Stimulated activated effector memory CD8-positive, alpha-beta T cell treated with anti-CD3 and anti-CD28 coated beads, Interleukin-12 subunit alpha, Interleukin-12 subunit beta, amount 100 ng/mL, for 72 hours (primary cell): Measurements from ENCODE around the gene LAMTOR2.

ENCODE experiments used
- ATAC-seq: fragments of 150-1000 bp; cut with Tn5 transposase; 2 replicates; pipeline ENCODE4 v1.10.0; 2021
- DNase-seq, 2 donors: peaks; one replicate each; pipeline ENCODE4 v3.0.0; 2021 to 2022; ENCODE audit warnings: low spot score in 2 of 2
- H3K27ac Mint-ChIP-seq: one replicate; pipeline ENCODE4 v1.8.0; 2022; ENCODE audit warnings: mild to moderate bottlenecking, mixed read lengths
- H3K36me3 Mint-ChIP-seq: one replicate; pipeline ENCODE4 v1.8.0; 2022; ENCODE audit warnings: mild to moderate bottlenecking, mixed read lengths
- H3K4me1 Mint-ChIP-seq: one replicate; pipeline ENCODE4 v1.8.0; 2022; ENCODE audit warnings: mixed read lengths
- H3K4me3 Mint-ChIP-seq: one replicate; pipeline ENCODE4 v1.8.0; 2022; ENCODE audit warnings: mild to moderate bottlenecking, mixed read lengths
- H3K9me3 Mint-ChIP-seq: one replicate; pipeline ENCODE4 v1.8.0; 2022; ENCODE audit warnings: mixed read lengths

The LAMTOR2 gene

DNA sequence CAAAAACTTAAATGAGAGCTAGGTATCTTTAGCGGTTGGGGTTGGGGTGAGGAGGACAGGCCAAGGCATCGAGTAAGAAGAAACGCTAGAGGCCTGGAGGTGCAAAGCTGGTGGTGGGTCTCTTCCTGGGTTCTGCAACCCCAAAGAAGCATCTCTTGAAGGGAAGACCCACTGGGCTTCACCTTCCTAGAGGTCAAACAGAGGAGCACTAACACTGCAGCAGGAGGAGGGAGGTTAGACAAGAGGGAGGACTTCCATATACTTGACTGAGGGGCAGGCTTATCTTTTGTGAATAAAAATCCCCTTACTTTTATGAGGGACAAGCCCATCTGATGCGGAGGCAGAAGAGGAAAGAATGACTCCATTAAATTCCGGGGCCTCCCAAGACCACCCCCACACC is 25.2 kb downstream of the LAMTOR2 start:
- no peaks in the 10 kb centered on the region for H3K9me3 Mint-ChIP-seq
- no peak overlapping the region for H3K4me3 Mint-ChIP-seq
- DNase-seq (no peak), ATAC-seq (no peak)
- no peak overlapping the region for H3K27ac Mint-ChIP-seq
- peaks cover 23% of the 10 kb centered on the region for H3K4me1 Mint-ChIP-seq
- H3K36me3 Mint-ChIP-seq = no peaks in the 10 kb centered on the region

DNA sequence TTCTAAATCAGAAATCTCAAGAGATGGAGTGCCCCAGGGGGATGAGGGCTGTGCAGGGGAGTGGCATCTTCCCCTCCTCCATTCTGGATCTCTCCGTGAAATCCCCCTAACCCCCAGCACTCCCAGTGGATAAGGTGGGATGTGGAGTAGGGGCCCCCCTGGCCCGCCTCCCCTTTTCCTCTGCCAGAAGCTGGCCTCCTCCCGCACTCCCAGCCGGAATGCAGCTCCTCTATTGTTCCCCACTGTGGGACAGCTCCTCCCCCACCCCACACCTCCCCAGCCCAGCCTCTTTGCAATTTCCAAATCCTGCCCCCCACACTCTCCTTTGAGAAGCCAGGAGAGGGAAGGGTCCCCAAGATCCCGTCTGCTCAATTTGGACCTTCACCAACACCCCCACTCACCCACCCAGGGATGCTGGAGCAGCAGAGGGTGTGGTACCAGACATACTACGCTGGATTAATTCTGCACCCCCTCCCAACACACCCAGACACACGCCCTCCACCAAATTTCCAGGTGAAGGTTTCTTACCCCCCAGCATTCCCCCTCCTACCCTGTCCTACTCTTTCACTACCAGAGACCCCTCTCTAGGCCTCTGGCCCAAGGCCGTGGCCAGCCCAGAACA is 25.8 kb downstream of the LAMTOR2 start:
- Mint-ChIP-seq H3K4me3 (no peak overlapping the region), H3K27ac (no peak overlapping the region), H3K36me3 (no peaks in the 10 kb centered on the region), H3K9me3 (no peaks in the 10 kb centered on the region), H3K4me1 (peaks cover 23% of the 10 kb centered on the region)
- ATAC-seq = no peak
- no peak for DNase-seq

DNA sequence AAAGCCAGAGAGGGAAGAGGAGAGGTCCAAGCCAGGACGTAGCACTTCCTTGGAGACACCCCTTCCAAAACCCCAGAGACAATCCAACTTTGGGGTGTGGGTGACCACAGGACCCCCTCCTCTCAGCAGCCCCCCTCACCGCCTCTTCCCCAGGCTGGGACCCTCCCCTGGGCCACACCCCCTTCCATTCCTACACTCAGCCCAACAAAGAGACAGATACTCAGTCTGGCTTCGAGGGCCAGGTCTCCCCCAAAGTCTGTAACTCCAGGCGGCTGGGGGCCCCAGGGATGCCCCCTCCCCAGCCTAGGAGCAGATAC is 26.2 kb downstream of the LAMTOR2 start:
- no peak overlapping the region for H3K27ac Mint-ChIP-seq
- H3K4me1 Mint-ChIP-seq = peaks cover 23% of the 10 kb centered on the region
- H3K36me3 Mint-ChIP-seq = no peaks in the 10 kb centered on the region
- H3K9me3 Mint-ChIP-seq = no peaks in the 10 kb centered on the region
- peak overlapping the region; percentile 74 for H3K4me3 Mint-ChIP-seq
- DNase-seq (no peak), ATAC-seq (no peak)

DNA sequence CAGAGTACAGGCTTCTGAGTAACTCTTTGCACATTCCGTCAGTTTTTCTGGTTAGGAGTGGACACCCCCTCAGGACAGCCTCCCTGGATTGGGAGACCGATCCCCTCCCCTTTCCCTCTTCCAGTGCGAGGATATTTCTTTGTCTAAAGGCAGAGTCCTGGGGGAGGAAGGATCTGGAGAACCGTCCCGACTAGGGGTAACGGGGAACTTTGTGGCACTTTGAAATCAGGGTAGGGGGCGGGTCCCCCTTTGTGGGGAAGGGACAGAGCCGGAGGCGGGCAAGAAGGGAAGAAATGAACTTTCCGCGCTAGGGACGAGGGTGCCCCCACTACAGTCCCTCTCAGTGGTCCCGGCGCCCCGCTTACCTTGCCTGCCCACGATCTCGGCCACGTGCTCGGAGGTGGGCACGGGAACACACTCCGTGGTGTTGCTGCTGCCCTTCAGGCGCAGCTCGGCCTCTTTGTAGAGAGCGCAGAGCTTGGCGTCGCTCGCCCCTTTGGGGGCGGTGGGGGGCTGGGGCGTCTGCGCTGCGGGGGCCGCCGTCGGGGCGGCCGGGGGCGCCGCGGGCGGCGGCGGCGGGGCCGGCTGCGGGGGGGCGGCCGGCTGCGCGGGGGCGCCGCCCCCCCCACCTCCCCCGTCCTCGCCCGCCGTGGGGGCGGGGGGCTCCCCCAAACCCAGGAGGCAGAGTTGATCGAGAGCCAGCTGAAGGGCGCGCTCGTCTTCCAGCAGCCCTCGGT is 26.8 kb downstream of the LAMTOR2 start:
- Mint-ChIP-seq H3K27ac (no peak overlapping the region), H3K9me3 (no peaks in the 10 kb centered on the region), H3K4me3 (peak overlapping the region; percentile 74), H3K4me1 (peaks cover 23% of the 10 kb centered on the region), H3K36me3 (no peaks in the 10 kb centered on the region)
- DNase-seq (no peak), ATAC-seq (no peak)

DNA sequence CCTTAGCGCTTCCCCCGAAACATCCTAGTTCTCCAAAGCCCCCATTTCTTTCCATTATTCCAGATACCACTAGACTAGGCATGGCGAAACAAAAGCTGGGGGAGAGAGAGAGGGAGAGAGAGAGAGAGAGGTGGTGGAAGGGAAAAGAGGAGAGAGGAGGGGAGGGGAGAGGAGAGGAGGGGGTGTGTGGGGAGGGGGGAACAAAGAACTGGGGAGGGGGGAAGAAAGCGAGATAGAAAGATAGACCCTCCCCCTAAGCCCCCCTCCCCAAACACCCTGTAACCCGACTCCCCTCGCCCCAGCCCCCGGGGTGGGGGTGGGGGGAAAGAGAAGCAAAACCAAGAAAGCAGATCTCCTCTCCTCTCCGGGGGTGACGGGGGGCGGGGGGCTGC is 27.3 kb downstream of the LAMTOR2 start:
- ATAC-seq (no peak), DNase-seq (no peak)
- H3K9me3 Mint-ChIP-seq = no peaks in the 10 kb centered on the region
- no peaks in the 10 kb centered on the region for H3K36me3 Mint-ChIP-seq
- no peak overlapping the region for H3K27ac Mint-ChIP-seq
- H3K4me3 Mint-ChIP-seq = peak overlapping the region; percentile 74
- H3K4me1 Mint-ChIP-seq = peaks cover 23% of the 10 kb centered on the region

DNA sequence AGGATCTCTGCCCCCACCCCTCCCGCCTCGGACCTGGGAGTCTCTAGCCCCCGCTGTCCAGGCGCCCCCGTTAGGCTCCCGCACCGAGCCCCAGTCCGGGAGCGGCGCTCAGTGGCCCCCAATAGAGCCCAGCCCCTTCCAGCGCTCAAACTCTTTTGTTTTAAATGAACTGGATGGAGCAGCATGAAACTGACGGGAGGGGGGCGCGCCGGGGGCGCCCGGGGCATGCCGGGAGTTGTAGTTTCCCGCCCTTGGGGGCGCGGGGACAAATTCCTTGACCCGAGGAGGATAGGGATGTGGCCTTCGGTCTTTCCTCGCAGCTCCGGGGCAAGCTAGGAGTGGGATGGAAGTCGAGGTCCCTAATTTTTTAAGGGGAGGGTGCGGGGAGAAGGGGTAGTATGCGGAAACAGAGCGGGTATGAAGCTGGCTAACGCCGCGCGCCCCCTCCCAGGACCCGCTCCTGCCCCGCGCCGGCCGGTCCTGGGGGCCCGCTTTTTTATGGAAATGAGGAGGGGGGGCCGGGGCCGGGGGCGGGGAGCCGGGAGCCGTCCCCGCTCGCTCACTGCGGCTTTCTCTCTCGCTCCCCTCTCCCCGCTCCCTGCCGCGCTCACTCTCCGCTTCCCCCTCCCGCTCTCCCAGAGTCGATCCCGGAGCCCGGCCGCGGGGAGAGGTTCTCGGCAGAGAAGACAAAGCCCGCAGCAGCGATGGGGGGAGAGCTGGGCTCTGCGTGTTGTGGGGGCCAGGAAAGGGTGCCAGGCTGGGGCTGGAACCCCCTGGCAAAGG is 27.9 kb downstream of the LAMTOR2 start, which contains the start of gene MEX3A:
TSS of gene MEX3A (minus strand) at position 157 of the 783 bp plus-strand sequence. CDS start 467 bp downstream, outside the sequence.
- no peaks in the 10 kb centered on the region for H3K9me3 Mint-ChIP-seq

DNA sequence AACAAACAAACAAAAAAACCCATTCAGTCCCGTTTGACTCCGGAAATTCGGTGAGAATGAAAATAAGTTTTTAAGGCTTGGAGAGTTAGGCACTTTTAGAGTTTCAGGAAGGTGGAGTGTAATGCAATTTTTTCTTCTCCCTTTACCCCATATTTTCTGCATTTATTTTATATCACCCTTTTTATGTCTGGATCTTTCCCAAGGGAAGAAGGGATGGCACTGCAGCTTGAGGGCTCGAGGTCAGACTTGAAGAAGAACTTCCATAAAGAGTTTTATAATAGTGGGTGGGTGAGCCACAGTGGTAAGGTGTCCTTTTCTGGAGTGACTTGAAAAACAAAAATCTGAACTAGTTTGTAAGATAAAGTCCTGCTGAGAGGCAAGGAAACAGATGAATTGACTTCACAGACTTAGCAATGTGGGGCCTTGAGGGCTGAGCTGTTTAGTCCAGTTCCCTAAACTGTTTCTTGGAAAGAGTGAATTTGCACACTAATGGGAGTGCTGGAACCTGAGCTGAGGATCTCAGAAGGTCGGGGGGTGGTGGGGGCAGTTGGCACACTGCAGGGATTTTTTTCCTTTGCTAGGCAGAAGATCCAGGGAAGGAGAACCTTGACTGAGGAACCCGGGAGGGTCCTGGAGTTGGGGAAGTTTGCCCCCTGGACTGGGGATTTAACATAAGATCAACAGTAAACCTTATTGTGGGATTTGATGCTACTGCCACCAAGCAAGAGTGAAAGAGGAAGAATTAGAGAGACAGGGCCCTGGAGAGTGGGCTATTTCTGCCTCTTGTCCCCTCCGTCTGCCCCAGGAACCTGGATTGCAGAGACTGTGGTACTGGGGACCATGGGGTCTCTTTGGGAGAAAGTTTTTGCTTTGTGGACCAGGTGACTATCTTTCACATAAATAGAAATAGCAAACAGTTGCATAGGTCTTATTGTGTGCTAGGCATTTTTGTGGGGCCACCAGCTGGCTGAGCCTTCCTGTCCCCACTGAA is 29.5 kb downstream of the LAMTOR2 start:
- H3K4me1 Mint-ChIP-seq = peaks cover 18% of the 10 kb centered on the region
- peak overlapping the region; percentile 74 for H3K4me3 Mint-ChIP-seq
- no peaks in the 10 kb centered on the region for H3K9me3 Mint-ChIP-seq
- no peaks in the 10 kb centered on the region for H3K36me3 Mint-ChIP-seq
- DNase-seq (no peak), ATAC-seq (no peak)
- peak overlapping the region; percentile 83 for H3K27ac Mint-ChIP-seq

More for the DNA sequence above, 27.9 kb downstream of the LAMTOR2 start, which contains the start of gene MEX3A:
- ATAC-seq (peak; percentile 86), DNase-seq (peak; percentile 49 to 80)
- Mint-ChIP-seq H3K4me1 (peaks cover 23% of the 10 kb centered on the region), H3K36me3 (no peaks in the 10 kb centered on the region), H3K4me3 (peak within 1 kb of the TSS; percentile 74), H3K27ac (peak within 1 kb of the TSS; percentile 83)

DNA sequence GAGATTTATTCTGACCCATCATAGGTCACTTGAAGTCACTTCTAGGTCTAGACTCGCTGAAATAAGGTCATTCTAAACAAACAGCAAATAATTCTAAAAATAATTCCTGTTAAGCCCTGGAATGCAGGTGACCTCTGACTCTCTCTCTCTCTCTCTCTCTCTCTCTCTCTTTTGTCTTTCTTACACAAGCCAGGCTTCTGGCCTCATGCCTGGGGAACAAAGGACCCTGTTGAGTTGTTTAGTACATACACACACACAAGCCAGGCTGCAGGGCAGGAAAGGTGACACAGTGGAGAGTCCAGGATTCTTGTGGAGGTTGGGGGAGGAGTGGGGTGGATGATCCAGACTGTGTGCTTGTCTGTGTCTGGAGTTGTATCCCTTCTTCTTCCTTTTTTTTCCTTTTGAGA is 31.7 kb downstream of the LAMTOR2 start:
- DNase-seq = no peak
- no peak for ATAC-seq
- H3K36me3 Mint-ChIP-seq = no peaks in the 10 kb centered on the region
- H3K27ac Mint-ChIP-seq = no peak overlapping the region
- no peaks in the 10 kb centered on the region for H3K9me3 Mint-ChIP-seq
- no peak overlapping the region for H3K4me3 Mint-ChIP-seq
- H3K4me1 Mint-ChIP-seq = peaks cover 22% of the 10 kb centered on the region

DNA sequence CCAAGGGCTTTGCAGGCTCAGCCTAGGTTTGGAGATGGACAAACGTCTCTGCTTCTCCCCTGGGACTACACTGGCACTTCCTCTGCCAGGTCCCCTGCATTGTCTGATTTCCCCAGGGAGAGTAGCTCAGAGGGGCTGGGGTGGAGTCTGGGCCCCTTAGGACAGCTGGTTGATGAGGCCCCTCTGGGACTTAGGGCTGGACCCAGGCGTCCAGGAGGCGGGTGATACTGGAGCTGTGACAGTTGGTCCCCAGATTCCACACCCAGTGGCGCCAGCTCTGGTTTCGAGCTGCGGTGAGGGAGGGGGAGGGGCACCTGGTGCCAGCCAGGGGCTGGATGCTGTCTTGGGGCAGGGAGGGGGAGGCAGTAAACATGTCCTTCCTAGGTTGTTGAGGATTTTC is 35.1 kb downstream of the LAMTOR2 start:
- no peak overlapping the region for H3K27ac Mint-ChIP-seq
- ATAC-seq (no peak), DNase-seq (no peak)
- no peaks in the 10 kb centered on the region for H3K36me3 Mint-ChIP-seq
- H3K4me1 Mint-ChIP-seq = peaks cover 18% of the 10 kb centered on the region
- no peak overlapping the region for H3K4me3 Mint-ChIP-seq
- no peaks in the 10 kb centered on the region for H3K9me3 Mint-ChIP-seq

DNA sequence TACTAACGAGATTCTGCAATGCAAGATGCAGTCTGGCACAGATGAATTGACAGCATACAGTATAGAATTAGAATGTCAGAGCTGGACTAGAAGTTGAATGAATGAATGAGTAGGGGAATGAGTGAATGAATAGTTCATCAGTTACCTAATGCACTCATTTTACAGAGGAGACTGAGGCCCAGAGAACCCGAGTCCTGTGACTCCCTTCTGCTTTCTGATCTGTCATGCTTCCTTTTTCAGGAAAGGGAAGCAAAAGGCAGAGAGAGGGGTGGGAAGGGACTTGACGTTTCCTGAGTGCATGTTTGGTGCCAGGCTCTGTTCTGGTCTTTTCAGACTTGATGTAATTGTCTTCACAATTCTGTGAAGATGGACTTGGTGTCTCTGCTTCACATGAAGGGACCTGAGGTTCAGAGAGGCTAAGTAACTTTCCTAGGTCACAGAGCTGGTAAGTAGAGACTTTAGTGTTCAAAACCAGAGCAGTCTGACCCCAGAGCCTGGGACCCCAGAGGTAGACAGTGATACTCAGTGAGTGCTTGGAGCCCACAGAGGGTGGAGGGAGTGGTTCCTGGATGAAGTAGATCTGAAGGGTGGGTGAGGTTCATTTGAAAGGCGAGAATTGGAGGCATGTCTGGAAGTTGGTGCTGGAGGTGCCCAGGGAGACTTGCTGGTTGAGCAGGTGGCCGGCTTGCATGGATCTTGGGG is 35.7 kb downstream of the LAMTOR2 start:
- no peaks in the 10 kb centered on the region for H3K36me3 Mint-ChIP-seq
- H3K4me1 Mint-ChIP-seq = peaks cover 18% of the 10 kb centered on the region
- no peak for DNase-seq
- no peak overlapping the region for H3K27ac Mint-ChIP-seq
- H3K4me3 Mint-ChIP-seq = no peak overlapping the region
- no peak for ATAC-seq
- H3K9me3 Mint-ChIP-seq = no peaks in the 10 kb centered on the region

DNA sequence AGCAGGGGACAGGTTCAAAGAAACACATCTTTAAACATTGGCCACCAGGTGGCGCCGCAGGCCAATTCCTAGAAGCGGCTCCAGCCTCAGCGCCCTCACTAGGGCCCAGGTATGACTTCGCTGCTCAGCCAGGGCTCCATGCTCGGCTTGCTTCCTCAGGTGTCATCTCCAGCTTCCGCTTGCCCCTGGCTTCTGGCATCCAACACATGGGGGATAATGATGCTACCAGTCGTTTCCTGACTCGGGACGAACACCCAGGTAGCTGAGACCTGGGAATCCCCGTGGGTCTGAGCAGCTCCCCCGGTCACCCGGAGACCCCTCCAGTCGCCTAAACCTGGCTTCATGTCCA is 36.2 kb downstream of the LAMTOR2 start:
- Mint-ChIP-seq H3K4me3 (no peak overlapping the region), H3K9me3 (no peaks in the 10 kb centered on the region), H3K4me1 (peaks cover 23% of the 10 kb centered on the region), H3K36me3 (peaks cover 5% of the 10 kb centered on the region), H3K27ac (no peak overlapping the region)
- peak; percentile 82 to 91 for DNase-seq
- peak; percentile 95 for ATAC-seq

DNA sequence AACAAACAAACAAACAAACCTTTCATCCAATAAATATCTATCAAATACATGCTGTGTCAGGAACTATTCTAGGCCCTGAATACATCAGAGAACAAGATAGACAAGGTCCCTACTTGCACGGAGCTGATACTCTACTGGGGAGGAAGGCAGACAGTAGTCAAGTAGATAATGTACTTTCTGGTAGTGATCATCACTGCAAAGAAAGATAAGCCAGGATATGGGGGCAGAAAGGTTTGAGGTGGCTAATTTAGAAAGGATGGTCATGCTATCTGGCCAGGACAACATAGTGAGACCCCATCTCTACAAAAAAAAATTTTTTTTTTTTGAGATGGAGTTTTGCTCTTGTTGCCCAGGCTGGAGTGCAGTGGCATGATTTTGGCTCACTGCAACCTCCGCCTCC is 37.0 kb downstream of the LAMTOR2 start:
- no peak overlapping the region for H3K4me3 Mint-ChIP-seq

DNA sequence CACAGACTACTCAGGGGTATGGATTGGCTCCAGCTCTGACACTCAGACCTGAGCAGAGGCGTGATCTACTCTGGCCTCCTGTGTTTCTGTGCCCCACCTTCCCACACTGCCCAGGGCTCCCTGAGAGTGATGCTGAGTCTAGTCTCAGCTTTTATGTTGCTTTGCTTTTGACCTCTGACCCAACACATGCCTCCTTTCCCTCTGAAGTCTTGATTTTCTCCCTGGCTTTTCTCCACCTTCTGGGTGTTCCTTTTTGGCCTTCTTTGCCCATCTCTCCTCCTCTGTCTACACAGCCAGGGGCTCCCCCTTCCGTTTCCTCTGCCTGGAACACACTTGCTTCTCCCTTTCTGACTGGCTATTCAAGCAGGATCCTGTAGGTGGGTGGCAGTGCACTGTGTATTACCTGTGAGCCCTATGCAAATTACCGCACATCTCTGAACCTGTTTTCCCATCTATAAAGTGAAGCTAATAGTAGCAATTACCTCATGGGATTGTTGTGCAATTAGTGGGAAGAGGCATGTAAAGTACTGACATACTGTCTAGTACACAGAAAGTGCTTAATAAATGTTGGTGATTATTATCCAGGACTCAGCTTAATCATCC is 41.4 kb downstream of the LAMTOR2 start:
- ATAC-seq = no peak
- H3K4me1 Mint-ChIP-seq = peaks cover 57% of the 10 kb centered on the region
- no peak for DNase-seq
- peaks cover 27% of the 10 kb centered on the region for H3K36me3 Mint-ChIP-seq
- no peaks in the 10 kb centered on the region for H3K9me3 Mint-ChIP-seq
- peak overlapping the region; percentile 62 for H3K4me3 Mint-ChIP-seq
- peak overlapping the region; percentile 97 for H3K27ac Mint-ChIP-seq

More for the DNA sequence above, 37.0 kb downstream of the LAMTOR2 start:
- peaks cover 31% of the 10 kb centered on the region for H3K4me1 Mint-ChIP-seq
- H3K9me3 Mint-ChIP-seq = no peaks in the 10 kb centered on the region
- no peak for ATAC-seq
- no peak overlapping the region for H3K27ac Mint-ChIP-seq
- no peak for DNase-seq
- peaks cover 13% of the 10 kb centered on the region for H3K36me3 Mint-ChIP-seq
